Measurements from ENCODE around the gene NDUFA13. TPM values are rescaled to one million over a fixed set of nuclear protein-coding genes. Genes with fewer than 3 reads are reported as not detected.

The NDUFA13 gene
- total and polyA plus RNA-seq, 8 donors, result 24.5 to 367 (median 143) TPM

DNA sequence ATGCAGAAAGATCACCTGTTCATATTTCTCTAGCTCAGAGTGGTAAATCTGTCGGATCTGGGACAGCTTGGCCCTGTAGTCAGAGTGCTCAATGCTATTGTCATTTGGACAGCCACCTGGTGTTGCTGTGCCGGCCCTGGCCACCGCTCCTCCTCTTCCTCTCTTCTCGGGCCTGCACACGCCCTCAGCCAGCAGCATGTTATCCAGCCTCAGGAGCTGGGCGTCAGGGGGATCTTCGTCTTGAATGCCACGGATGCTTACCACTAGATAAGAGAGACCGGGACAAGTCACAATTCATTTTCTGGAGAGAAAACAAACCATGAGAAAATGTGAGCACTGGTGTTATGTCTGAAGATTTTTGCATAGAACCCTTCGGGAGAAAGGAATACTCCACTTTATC is 54.5 kb downstream of the NDUFA13 start:
- no peaks in the 10 kb centered on the region for H3K4me1 ChIP-seq
- H3K9me3 ChIP-seq, result no peaks in the 10 kb centered on the region
- WGBS, 5 donors, result 82 to 89% (median 88%) methylated on average over 10 of the region's 10 CpGs
- H3K4me3 ChIP-seq, result no peak overlapping the region
- peaks cover 0 to 22% (median 12%) of the 10 kb centered on the region in 4 donors for H3K36me3 ChIP-seq
- intact Hi-C loops (cut with DNase I; ENCODE audit: low total_unique reads), result no loop called here
- H3K27ac ChIP-seq, result no peak overlapping the region
- H3K27me3 ChIP-seq, result no peaks in the 10 kb centered on the region
- DNase-seq, result no peak
- TF ChIP-seq, protein P1, sequence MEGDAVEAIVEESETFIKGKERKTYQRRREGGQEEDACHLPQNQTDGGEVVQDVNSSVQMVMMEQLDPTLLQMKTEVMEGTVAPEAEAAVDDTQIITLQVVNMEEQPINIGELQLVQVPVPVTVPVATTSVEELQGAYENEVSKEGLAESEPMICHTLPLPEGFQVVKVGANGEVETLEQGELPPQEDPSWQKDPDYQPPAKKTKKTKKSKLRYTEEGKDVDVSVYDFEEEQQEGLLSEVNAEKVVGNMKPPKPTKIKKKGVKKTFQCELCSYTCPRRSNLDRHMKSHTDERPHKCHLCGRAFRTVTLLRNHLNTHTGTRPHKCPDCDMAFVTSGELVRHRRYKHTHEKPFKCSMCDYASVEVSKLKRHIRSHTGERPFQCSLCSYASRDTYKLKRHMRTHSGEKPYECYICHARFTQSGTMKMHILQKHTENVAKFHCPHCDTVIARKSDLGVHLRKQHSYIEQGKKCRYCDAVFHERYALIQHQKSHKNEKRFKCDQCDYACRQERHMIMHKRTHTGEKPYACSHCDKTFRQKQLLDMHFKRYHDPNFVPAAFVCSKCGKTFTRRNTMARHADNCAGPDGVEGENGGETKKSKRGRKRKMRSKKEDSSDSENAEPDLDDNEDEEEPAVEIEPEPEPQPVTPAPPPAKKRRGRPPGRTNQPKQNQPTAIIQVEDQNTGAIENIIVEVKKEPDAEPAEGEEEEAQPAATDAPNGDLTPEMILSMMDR (IDR thresholded peaks at IDR 0.05), result no peak
- TF ChIP-seq EP300 (IDR thresholded peaks at IDR 0.05), result no peak
- no peak for TF ChIP-seq POLR2AphosphoS5 (IDR thresholded peaks at IDR 0.05)
- no peak for TF ChIP-seq POLR2A (IDR thresholded peaks at IDR 0.05)

DNA sequence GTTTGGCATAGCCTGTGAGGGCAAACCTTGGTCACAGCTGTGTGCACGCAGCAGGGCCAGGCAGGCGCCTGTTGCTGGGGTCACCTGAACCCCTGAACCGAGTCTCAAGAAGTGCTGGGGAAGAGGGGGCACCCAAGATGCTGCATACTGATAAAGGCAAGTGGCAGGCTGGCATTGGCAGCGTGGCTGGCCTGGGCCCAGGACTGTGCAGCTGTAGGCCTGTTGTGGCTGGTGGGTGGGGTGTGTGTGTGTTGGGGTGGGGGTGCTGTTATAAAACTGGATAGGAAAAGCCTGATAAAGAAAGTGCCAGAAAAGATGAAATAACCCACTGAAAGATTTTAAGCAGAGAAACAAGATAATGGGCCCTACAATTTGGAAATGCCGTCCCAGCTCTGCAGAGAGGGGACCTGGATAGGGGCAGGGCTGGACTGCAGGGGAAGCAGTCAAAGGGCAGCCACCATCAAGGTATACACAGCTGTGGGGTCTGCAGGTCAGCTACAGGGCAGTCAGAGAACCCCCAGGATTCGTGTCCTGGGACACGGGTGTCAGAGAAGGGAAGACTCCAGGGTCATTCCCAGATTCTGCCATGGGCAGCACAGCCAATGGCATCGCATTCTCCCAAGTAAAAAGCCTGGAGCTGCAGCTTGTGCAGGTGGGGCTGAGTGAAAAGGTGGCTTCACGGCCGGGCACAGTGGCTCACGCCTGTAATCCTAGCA is 55.2 kb downstream of the NDUFA13 start:
- no peak for TF ChIP-seq POLR2AphosphoS5 (IDR thresholded peaks at IDR 0.05)
- TF ChIP-seq POLR2A (IDR thresholded peaks at IDR 0.05), result no peak
- TF ChIP-seq EP300 (IDR thresholded peaks at IDR 0.05), result no peak
- TF ChIP-seq, protein P1 (IDR thresholded peaks at IDR 0.05), result no peak
- no peak for DNase-seq
- WGBS, 5 donors, result 87 to 94% (median 90%) methylated on average over 11 of the region's 11 CpGs
- no peaks in the 10 kb centered on the region for H3K9me3 ChIP-seq
- intact Hi-C loops (cut with DNase I; ENCODE audit: low total_unique reads), result no loop called here
- H3K4me3 ChIP-seq, result no peak overlapping the region
- H3K4me1 ChIP-seq, result no peaks in the 10 kb centered on the region
- H3K36me3 ChIP-seq, result peaks cover 0 to 19% (median 11%) of the 10 kb centered on the region in 4 donors
- no peaks in the 10 kb centered on the region for H3K27me3 ChIP-seq
- H3K27ac ChIP-seq, result no peak overlapping the region

DNA sequence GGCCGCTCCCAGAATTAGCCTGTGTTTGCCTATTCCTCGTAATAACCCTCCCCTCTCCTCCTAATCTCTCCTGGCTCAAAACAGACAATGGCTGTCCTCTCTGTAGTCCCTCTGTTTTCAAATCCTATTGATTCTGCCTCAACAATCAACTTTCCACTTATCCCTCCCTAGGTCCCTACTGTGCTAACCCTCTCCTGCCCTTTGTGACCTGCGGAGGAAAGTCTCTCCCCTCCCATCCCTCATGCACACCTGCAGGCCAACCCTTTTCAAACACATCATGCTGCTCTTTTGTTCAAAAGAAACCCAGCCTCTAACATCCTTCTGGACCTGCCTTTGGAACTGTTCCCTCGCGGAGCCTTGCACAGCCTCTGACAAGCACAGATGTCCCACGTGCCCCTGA is 59.4 kb downstream of the NDUFA13 start:
- peaks cover 0 to 8% (median 6%) of the 10 kb centered on the region in 4 donors for H3K4me1 ChIP-seq
- intact Hi-C loops (cut with DNase I; ENCODE audit: low total_unique reads), result no loop called here
- H3K27ac ChIP-seq, result no peak overlapping the region
- peaks cover 0 to 2% (median under 1%) of the 10 kb centered on the region in 4 donors for H3K36me3 ChIP-seq
- DNase-seq, result no peak
- 61 to 83% (median 64%) methylated on average over 6 of the region's 6 CpGs for WGBS, 5 donors
- TF ChIP-seq EP300 (IDR thresholded peaks at IDR 0.05) (no peak), POLR2AphosphoS5 (IDR thresholded peaks at IDR 0.05) (no peak), POLR2A (IDR thresholded peaks at IDR 0.05) (no peak)
- TF ChIP-seq, protein P1 (IDR thresholded peaks at IDR 0.05), result no peak
- no peaks in the 10 kb centered on the region for H3K27me3 ChIP-seq
- no peak overlapping the region for H3K4me3 ChIP-seq
- no peaks in the 10 kb centered on the region for H3K9me3 ChIP-seq

Other genes with a start within 250 kb of the NDUFA13 start
- 1 to 10 TPM in 1 of 5 donors, not detected in 4; 1.3 TPM for gene TM6SF2, start 242.9 kb upstream of the NDUFA13 start, total RNA-seq
- gene TM6SF2, start 242.9 kb upstream of the NDUFA13 start, polyA plus RNA-seq, result under 1 TPM in 2 of 3 donors, not detected in 1; 0.23 to 0.44 TPM
- 100 to 1,000 TPM in 1 of 5 donors, 10 to 100 TPM in 4; 13.0 to 129 (median 36.2) TPM for gene SUGP1, start 195.7 kb upstream of the NDUFA13 start, total RNA-seq
- gene SUGP1, start 195.7 kb upstream of the NDUFA13 start, polyA plus RNA-seq, result 10 to 100 TPM; 35.8 to 43.2 (median 37.1) TPM
- 100 to 1,000 TPM in 1 of 5 donors, 10 to 100 TPM in 4; 27.2 to 116 (median 49.2) TPM for gene MAU2, start 195.4 kb upstream of the NDUFA13 start, total RNA-seq
- 10 to 100 TPM; 10.6 to 16.1 (median 11.3) TPM for gene MAU2, start 195.4 kb upstream of the NDUFA13 start, polyA plus RNA-seq
- gene GATAD2A, start 110.5 kb upstream of the NDUFA13 start, total RNA-seq, result 100 to 1,000 TPM in 1 of 5 donors, 10 to 100 TPM in 3, 1 to 10 TPM in 1; 9.3 to 119 (median 27.2) TPM
- 10 to 100 TPM; 10.1 to 21.4 (median 17.9) TPM for gene GATAD2A, start 110.5 kb upstream of the NDUFA13 start, polyA plus RNA-seq
- gene TSSK6, start 677 bp upstream of the NDUFA13 start, total RNA-seq, result 10 to 100 TPM in 1 of 5 donors, 1 to 10 TPM in 3, not detected in 1; 2.0 to 31.7 (median 5.6) TPM
- 1 to 10 TPM in 1 of 3 donors, under 1 TPM in 2; 0.93 to 2.0 (median 0.93) TPM for gene TSSK6, start 677 bp upstream of the NDUFA13 start, polyA plus RNA-seq
- 100 to 1,000 TPM in 1 of 5 donors, 1 to 10 TPM in 1, under 1 TPM in 3; 0.43 to 117 (median 0.92) TPM for gene YJEFN3, start 12.7 kb downstream of the NDUFA13 start, total RNA-seq
- gene YJEFN3, start 12.7 kb downstream of the NDUFA13 start, polyA plus RNA-seq, result 10 to 100 TPM in 1 of 3 donors, 1 to 10 TPM in 2; 4.9 to 14.5 (median 5.2) TPM
- gene CILP2, start 22.0 kb downstream of the NDUFA13 start, total RNA-seq, result 1 to 10 TPM in 1 of 5 donors, under 1 TPM in 2, not detected in 2; under 0.01 to 1.4 (median 0.73) TPM
- gene CILP2, start 22.0 kb downstream of the NDUFA13 start, polyA plus RNA-seq, result under 1 TPM in 1 of 3 donors, not detected in 2; 0.05 TPM
- 10 to 100 TPM in 2 of 5 donors, 1 to 10 TPM in 2, not detected in 1; 2.0 to 60.7 (median 17.5) TPM for gene PBX4, start 102.5 kb downstream of the NDUFA13 start, total RNA-seq
- 1 to 10 TPM; 2.9 to 4.9 (median 2.9) TPM for gene PBX4, start 102.5 kb downstream of the NDUFA13 start, polyA plus RNA-seq
- gene LPAR2, start 112.0 kb downstream of the NDUFA13 start, total RNA-seq, result 100 to 1,000 TPM in 1 of 5 donors, 10 to 100 TPM in 2, 1 to 10 TPM in 2; 4.1 to 156 (median 25.9) TPM
- gene LPAR2, start 112.0 kb downstream of the NDUFA13 start, polyA plus RNA-seq, result 10 to 100 TPM; 14.4 to 23.0 (median 15.0) TPM
- gene GMIP, start 127.4 kb downstream of the NDUFA13 start, total RNA-seq, result 10 to 100 TPM in 4 of 5 donors, 1 to 10 TPM in 1; 5.3 to 96.2 (median 35.0) TPM
- 10 to 100 TPM in 2 of 3 donors, 1 to 10 TPM in 1; 5.2 to 11.9 (median 10.3) TPM for gene GMIP, start 127.4 kb downstream of the NDUFA13 start, polyA plus RNA-seq
- gene ATP13A1, start 147.5 kb downstream of the NDUFA13 start, total RNA-seq, result 100 to 1,000 TPM in 3 of 5 donors, 10 to 100 TPM in 2; 30.1 to 451 (median 204) TPM
- gene ATP13A1, start 147.5 kb downstream of the NDUFA13 start, polyA plus RNA-seq, result 10 to 100 TPM; 17.3 to 35.4 (median 25.1) TPM
- gene ZNF101, start 152.6 kb downstream of the NDUFA13 start, total RNA-seq, result 1 to 10 TPM; 2.2 to 8.8 (median 3.0) TPM
- gene ZNF101, start 152.6 kb downstream of the NDUFA13 start, polyA plus RNA-seq, result 1 to 10 TPM; 5.5 to 9.1 (median 7.2) TPM
- gene ZNF14, start 216.9 kb downstream of the NDUFA13 start, total RNA-seq, result 10 to 100 TPM in 1 of 5 donors, 1 to 10 TPM in 2, under 1 TPM in 2; 0.29 to 13.2 (median 7.0) TPM
- gene ZNF14, start 216.9 kb downstream of the NDUFA13 start, polyA plus RNA-seq, result 1 to 10 TPM; 3.1 to 5.0 (median 3.6) TPM